Measurements from ENCODE around the gene VIPR1. TPM values are rescaled to one million over a fixed set of nuclear protein-coding genes. Genes with fewer than 3 reads are reported as not detected.

The VIPR1 gene
- polyA plus RNA-seq, 1 of the 3 experiments (the other 2 are of a cell fraction): not detected

DNA sequence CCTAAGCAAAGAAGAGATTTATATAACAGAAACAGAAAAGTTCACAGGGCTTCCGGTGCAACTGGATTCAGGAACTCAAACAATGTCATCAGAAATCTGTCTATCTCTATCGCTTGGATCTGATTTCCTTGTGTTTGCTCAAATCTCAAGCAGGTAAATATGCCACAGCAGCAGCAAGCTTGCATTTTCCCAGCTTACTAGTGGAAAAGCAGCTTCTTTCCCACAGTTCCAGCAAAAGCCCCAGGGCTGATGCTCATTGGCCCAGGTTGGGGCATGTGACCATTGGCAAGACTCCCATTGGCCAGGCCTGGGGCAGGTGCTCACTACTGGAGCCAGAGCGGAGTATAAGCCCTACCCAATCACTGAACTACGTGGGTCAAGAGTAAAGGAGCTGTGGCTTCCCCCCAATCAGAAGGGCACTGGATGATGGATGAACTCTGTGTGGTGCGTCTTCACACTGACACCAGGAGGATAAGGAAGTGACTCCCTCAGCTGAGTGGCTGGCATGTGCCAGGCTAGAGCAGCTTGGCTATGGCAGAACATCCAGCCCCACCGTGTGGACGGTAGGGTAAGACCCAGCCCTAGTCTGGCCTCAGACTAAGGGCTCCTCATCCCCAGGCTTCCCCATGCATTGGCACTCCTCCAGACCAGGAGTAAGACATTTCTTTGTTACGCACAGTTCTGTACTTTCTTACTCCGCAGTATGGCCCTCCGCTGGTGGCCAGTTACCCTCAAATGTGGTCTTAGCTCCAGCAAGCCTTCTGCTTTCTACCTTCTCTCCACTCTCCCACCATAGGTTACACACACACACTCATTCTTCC lies 13.1 kb upstream of the VIPR1 start:
- H3F3A ChIP-seq (replicated peaks; ENCODE audit: insufficient read depth): no peaks in the 10 kb centered on the region
- no peaks in the 10 kb centered on the region for H3K27me3 ChIP-seq (ENCODE audit: insufficient read depth)
- no peak for DNase-seq
- H3K79me2 ChIP-seq (ENCODE audit: insufficient read depth): no peaks in the 10 kb centered on the region
- H3K9me3 ChIP-seq: no peaks in the 10 kb centered on the region
- H3K27ac ChIP-seq (ENCODE audit: low read depth in 2 of 2, low read length in 1 of 2): no peak overlapping the region
- 58% methylated on average over 7 of the region's 10 CpGs for WGBS (ENCODE audit: low lambda C conversion rate)
- H3K4me2 ChIP-seq: no peak overlapping the region
- peaks cover 0 to 5% of the 10 kb centered on the region in 2 experiments; a peak in 1 of 4 replicates for H3K4me1 ChIP-seq (ENCODE audit: control insufficient read depth in 1 of 2, insufficient read depth in 2 of 2, low read depth in 1 of 2, low read length in 1 of 2)
- no peaks in the 10 kb centered on the region for H3K9me2 ChIP-seq
- H3K36me3 ChIP-seq (replicated peaks in 1 of 2; ENCODE audit: control insufficient read depth in 1 of 2, insufficient read depth in 2 of 2, low read length in 1 of 2): no peaks in the 10 kb centered on the region
- no peak overlapping the region for H3K4me3 ChIP-seq (ENCODE audit: low read depth in 2 of 2, low read length in 1 of 2)
- H3K9ac ChIP-seq: no peak overlapping the region
- no peaks in the 10 kb centered on the region for H4K20me1 ChIP-seq (ENCODE audit: insufficient read depth)
- ChIA-PET POLR2A (no interaction called here), CTCF (interaction anchor here (0.7 to 1.5 kb wide), 5 partner anchors 12 to 58 kb away, joined by 3 to 7 read pairs (median 4); partner anchors contain the start of gene VIPR1)
- H2AFZ ChIP-seq (ENCODE audit: low read depth): no peak overlapping the region
- TF ChIP-seq, protein P1, sequence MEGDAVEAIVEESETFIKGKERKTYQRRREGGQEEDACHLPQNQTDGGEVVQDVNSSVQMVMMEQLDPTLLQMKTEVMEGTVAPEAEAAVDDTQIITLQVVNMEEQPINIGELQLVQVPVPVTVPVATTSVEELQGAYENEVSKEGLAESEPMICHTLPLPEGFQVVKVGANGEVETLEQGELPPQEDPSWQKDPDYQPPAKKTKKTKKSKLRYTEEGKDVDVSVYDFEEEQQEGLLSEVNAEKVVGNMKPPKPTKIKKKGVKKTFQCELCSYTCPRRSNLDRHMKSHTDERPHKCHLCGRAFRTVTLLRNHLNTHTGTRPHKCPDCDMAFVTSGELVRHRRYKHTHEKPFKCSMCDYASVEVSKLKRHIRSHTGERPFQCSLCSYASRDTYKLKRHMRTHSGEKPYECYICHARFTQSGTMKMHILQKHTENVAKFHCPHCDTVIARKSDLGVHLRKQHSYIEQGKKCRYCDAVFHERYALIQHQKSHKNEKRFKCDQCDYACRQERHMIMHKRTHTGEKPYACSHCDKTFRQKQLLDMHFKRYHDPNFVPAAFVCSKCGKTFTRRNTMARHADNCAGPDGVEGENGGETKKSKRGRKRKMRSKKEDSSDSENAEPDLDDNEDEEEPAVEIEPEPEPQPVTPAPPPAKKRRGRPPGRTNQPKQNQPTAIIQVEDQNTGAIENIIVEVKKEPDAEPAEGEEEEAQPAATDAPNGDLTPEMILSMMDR (IDR thresholded peaks at IDR 0.05): no peak
- TF ChIP-seq, protein P2, sequence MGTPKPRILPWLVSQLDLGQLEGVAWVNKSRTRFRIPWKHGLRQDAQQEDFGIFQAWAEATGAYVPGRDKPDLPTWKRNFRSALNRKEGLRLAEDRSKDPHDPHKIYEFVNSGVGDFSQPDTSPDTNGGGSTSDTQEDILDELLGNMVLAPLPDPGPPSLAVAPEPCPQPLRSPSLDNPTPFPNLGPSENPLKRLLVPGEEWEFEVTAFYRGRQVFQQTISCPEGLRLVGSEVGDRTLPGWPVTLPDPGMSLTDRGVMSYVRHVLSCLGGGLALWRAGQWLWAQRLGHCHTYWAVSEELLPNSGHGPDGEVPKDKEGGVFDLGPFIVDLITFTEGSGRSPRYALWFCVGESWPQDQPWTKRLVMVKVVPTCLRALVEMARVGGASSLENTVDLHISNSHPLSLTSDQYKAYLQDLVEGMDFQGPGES (IDR thresholded peaks at IDR 0.05; ENCODE audit: low read depth, low read length): no peak
- TF ChIP-seq POLR2AphosphoS5 (IDR thresholded peaks at IDR 0.05; ENCODE audit: low read depth, low read length): no peak
- TF ChIP-seq TAF1 (IDR thresholded peaks at IDR 0.05; ENCODE audit: borderline replicate concordance, low read depth, low read length): no peak
- no peak for TF ChIP-seq SMC3 (IDR thresholded peaks at IDR 0.05; ENCODE audit: low read depth, low read length)
- TF ChIP-seq, protein P3, sequence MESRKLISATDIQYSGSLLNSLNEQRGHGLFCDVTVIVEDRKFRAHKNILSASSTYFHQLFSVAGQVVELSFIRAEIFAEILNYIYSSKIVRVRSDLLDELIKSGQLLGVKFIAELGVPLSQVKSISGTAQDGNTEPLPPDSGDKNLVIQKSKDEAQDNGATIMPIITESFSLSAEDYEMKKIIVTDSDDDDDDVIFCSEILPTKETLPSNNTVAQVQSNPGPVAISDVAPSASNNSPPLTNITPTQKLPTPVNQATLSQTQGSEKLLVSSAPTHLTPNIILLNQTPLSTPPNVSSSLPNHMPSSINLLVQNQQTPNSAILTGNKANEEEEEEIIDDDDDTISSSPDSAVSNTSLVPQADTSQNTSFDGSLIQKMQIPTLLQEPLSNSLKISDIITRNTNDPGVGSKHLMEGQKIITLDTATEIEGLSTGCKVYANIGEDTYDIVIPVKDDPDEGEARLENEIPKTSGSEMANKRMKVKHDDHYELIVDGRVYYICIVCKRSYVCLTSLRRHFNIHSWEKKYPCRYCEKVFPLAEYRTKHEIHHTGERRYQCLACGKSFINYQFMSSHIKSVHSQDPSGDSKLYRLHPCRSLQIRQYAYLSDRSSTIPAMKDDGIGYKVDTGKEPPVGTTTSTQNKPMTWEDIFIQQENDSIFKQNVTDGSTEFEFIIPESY (IDR thresholded peaks at IDR 0.05; ENCODE audit: borderline replicate concordance, low read depth): no peak
- TF ChIP-seq, protein P4, sequence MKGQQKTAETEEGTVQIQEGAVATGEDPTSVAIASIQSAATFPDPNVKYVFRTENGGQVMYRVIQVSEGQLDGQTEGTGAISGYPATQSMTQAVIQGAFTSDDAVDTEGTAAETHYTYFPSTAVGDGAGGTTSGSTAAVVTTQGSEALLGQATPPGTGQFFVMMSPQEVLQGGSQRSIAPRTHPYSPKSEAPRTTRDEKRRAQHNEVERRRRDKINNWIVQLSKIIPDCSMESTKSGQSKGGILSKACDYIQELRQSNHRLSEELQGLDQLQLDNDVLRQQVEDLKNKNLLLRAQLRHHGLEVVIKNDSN (IDR thresholded peaks at IDR 0.05; ENCODE audit: borderline replicate concordance, low read depth): no peak
- no peak for TF ChIP-seq MEF2A (IDR thresholded peaks at IDR 0.05; ENCODE audit: borderline replicate concordance, low read depth)
- TF ChIP-seq, protein P5, sequence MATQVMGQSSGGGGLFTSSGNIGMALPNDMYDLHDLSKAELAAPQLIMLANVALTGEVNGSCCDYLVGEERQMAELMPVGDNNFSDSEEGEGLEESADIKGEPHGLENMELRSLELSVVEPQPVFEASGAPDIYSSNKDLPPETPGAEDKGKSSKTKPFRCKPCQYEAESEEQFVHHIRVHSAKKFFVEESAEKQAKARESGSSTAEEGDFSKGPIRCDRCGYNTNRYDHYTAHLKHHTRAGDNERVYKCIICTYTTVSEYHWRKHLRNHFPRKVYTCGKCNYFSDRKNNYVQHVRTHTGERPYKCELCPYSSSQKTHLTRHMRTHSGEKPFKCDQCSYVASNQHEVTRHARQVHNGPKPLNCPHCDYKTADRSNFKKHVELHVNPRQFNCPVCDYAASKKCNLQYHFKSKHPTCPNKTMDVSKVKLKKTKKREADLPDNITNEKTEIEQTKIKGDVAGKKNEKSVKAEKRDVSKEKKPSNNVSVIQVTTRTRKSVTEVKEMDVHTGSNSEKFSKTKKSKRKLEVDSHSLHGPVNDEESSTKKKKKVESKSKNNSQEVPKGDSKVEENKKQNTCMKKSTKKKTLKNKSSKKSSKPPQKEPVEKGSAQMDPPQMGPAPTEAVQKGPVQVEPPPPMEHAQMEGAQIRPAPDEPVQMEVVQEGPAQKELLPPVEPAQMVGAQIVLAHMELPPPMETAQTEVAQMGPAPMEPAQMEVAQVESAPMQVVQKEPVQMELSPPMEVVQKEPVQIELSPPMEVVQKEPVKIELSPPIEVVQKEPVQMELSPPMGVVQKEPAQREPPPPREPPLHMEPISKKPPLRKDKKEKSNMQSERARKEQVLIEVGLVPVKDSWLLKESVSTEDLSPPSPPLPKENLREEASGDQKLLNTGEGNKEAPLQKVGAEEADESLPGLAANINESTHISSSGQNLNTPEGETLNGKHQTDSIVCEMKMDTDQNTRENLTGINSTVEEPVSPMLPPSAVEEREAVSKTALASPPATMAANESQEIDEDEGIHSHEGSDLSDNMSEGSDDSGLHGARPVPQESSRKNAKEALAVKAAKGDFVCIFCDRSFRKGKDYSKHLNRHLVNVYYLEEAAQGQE (IDR thresholded peaks at IDR 0.05; ENCODE audit: low read depth, low read length): no peak
- no peak for TF ChIP-seq FOXM1 (IDR thresholded peaks at IDR 0.05; ENCODE audit: low read depth)
- TF ChIP-seq EP300 (IDR thresholded peaks at IDR 0.05; ENCODE audit: borderline replicate concordance in 1 of 2, low read depth in 1 of 2, low read length in 1 of 2): no peak
- TF ChIP-seq TEAD4 (IDR thresholded peaks at IDR 0.05; ENCODE audit: borderline replicate concordance, insufficient read depth): no peak
- no peak for TF ChIP-seq RFX5 (IDR thresholded peaks at IDR 0.05; ENCODE audit: low read length)
- TF ChIP-seq, protein P6, sequence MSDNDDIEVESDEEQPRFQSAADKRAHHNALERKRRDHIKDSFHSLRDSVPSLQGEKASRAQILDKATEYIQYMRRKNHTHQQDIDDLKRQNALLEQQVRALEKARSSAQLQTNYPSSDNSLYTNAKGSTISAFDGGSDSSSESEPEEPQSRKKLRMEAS (IDR thresholded peaks at IDR 0.05; ENCODE audit: low read depth): no peak
- no peak for TF ChIP-seq ELF1 (IDR thresholded peaks at IDR 0.05)
- no peak for TF ChIP-seq RAD21 (IDR thresholded peaks at IDR 0.05; ENCODE audit: low read length)
- no peak for TF ChIP-seq SIN3A (IDR thresholded peaks at IDR 0.05; ENCODE audit: borderline replicate concordance, low read depth, low read length)
- TF ChIP-seq CHD2 (IDR thresholded peaks at IDR 0.05; ENCODE audit: low read length, partially characterized antibody): no peak
- no peak for TF ChIP-seq NRF1 (IDR thresholded peaks at IDR 0.05; ENCODE audit: low read depth, low read length)
- no peak for TF ChIP-seq NFIC (IDR thresholded peaks at IDR 0.05; ENCODE audit: borderline replicate concordance)

Data from SK-N-SH (cell line).